GM23338 (cell line): ENCODE data around the gene DNAJB12. TPM values are rescaled to one million over a fixed set of nuclear protein-coding genes. Genes with fewer than 3 reads are reported as not detected.
A peak's percentile ranks its signal among the peaks of the same experiment; 100 is the strongest.

Experiments used
- ATAC-seq: fragments of 200-7000 bp; cut with Tn5 transposase; 3 replicates; pipeline ENCODE4 v1.9.1; 2020
- DNase-seq: peaks from one replicate; pipeline ENCODE4 v3.0.0-alpha.2; 2015; ENCODE audit warnings: low spot score
- H2AFZ ChIP-seq: fragments of 200-600 bp; sonication (generic); 2 replicates; pipeline ENCODE4 v1.8.0; 2016; ENCODE audit warnings: antibody characterized with exemption, mild to moderate bottlenecking, moderate library complexity
- H3F3A ChIP-seq: fragments of 200-600 bp; sonication (generic); replicated peaks from 2 replicates; pipeline ENCODE4 v1.8.0; 2017; ENCODE audit warnings: antibody characterized with exemption, mixed run types, low read depth
- H3K27ac ChIP-seq: fragments of 200-600 bp; sonication (generic); 2 replicates; pipeline ENCODE4 v1.6.1; 2016; ENCODE audit warnings: low read depth
- H3K27me3 ChIP-seq: fragments of 200-600 bp; sonication (generic); 2 replicates; pipeline ENCODE4 v1.8.0; 2016; ENCODE audit warnings: mild to moderate bottlenecking, mixed run types, moderate library complexity; ENCODE audit not compliant: insufficient read depth
- H3K36me3 ChIP-seq: fragments of 200-600 bp; sonication (generic); 2 replicates; pipeline ENCODE4 v1.8.0; 2016; ENCODE audit warnings: mild to moderate bottlenecking; ENCODE audit not compliant: insufficient read depth
- H3K4me1 ChIP-seq: fragments of 200-600 bp; sonication (generic); 2 replicates; pipeline ENCODE4 v1.8.0; 2016; ENCODE audit warnings: mild to moderate bottlenecking, moderate library complexity; ENCODE audit not compliant: insufficient read depth
- H3K4me2 ChIP-seq: fragments of 200-600 bp; sonication (generic); 2 replicates; pipeline ENCODE4 v1.7.1; 2017; ENCODE audit warnings: mixed run types
- H3K4me3 ChIP-seq: fragments of 200-600 bp; sonication (generic); 2 replicates; pipeline ENCODE4 v1.6.1; 2016; ENCODE audit warnings: mixed run types
- H3K79me2 ChIP-seq: fragments of 200-600 bp; sonication (generic); replicated peaks from 2 replicates; pipeline ENCODE4 v1.8.0; 2017; ENCODE audit warnings: mild to moderate bottlenecking; ENCODE audit not compliant: insufficient read depth
- H3K9me2 ChIP-seq: fragments of 200-600 bp; sonication (generic); 2 replicates; pipeline ENCODE4 v1.8.0; 2017; ENCODE audit not compliant: insufficient read depth
- H4K20me1 ChIP-seq: fragments of 200-600 bp; sonication (generic); replicated peaks from 2 replicates; pipeline ENCODE4 v1.8.0; 2017; ENCODE audit warnings: mild to moderate bottlenecking; ENCODE audit not compliant: insufficient read depth
- H3K27ac Mint-ChIP-seq: 2 replicates; pipeline ENCODE4 v1.8.0; 2020; ENCODE audit warnings: inconsistent platforms, mild to moderate bottlenecking, moderate library complexity, mixed read lengths
- H3K27me3 Mint-ChIP-seq: 3 replicates; pipeline ENCODE4 v1.8.0; 2022; ENCODE audit warnings: low read depth, mild to moderate bottlenecking, moderate library complexity, mixed read lengths, inconsistent platforms; ENCODE audit not compliant: insufficient read depth, poor library complexity
- H3K36me3 Mint-ChIP-seq: 3 replicates; pipeline ENCODE4 v1.8.0; 2021; ENCODE audit warnings: low read depth, mild to moderate bottlenecking, inconsistent platforms, moderate library complexity, mixed read lengths
- H3K4me1 Mint-ChIP-seq: 3 replicates; pipeline ENCODE4 v1.8.0; 2020; ENCODE audit warnings: mild to moderate bottlenecking, inconsistent platforms, mixed read lengths
- H3K4me3 Mint-ChIP-seq: 3 replicates; pipeline ENCODE4 v1.8.0; 2021; ENCODE audit warnings: moderate library complexity, mild to moderate bottlenecking, inconsistent platforms, mixed read lengths
- H3K9me3 Mint-ChIP-seq: 3 replicates; pipeline ENCODE4 v1.8.0; 2020; ENCODE audit warnings: moderate library complexity, mild to moderate bottlenecking, inconsistent platforms, mixed read lengths
- CREB1 ChIP-seq: fragments of 250-450 bp; sonication (Bioruptor Pico); IDR thresholded peaks from 2 replicates; pipeline ENCODE4 v1.5.0; 2020; ENCODE audit warnings: low read depth, mild to moderate bottlenecking, moderate library complexity
- EZH2 ChIP-seq: fragments of 200-600 bp; sonication (generic); IDR thresholded peaks from one replicate; pipeline ENCODE4 v1.8.0; 2017; ENCODE audit warnings: antibody characterized with exemption, mild to moderate bottlenecking, low read depth; ENCODE audit not compliant: unreplicated experiment
- EZH2phosphoT487 ChIP-seq: fragments of 200-600 bp; sonication (generic); IDR thresholded peaks from one replicate; pipeline ENCODE4 v1.8.1; 2018; ENCODE audit warnings: antibody characterized with exemption; ENCODE audit not compliant: unreplicated experiment
- JUNB ChIP-seq: IDR thresholded peaks from one replicate; pipeline ENCODE4 v1.6.1; 2016; ENCODE audit warnings: antibody characterized with exemption; ENCODE audit not compliant: unreplicated experiment
- NANOG ChIP-seq: IDR thresholded peaks from 2 replicates; pipeline ENCODE4 v1.6.1; 2016; ENCODE audit warnings: antibody characterized with exemption, borderline replicate concordance
- POLR2AphosphoS5 ChIP-seq: IDR thresholded peaks from 2 replicates; pipeline ENCODE4 v1.6.1; 2016; ENCODE audit warnings: antibody characterized with exemption, low read depth
- ZNF331 ChIP-seq: fragments of 250-450 bp; sonication (Bioruptor Pico); IDR thresholded peaks from 2 replicates; pipeline ENCODE4 v1.5.0; 2020; ENCODE audit warnings: low read depth, mild to moderate bottlenecking, moderate library complexity
- polyA plus RNA-seq: library from polyadenylated mRNA; unstranded; fragments of >200 nt; fragmentation: Nextera tagmentation; extraction: Ambion mirVana; gene quantifications from 2 replicates; pipeline ENCODE4 v1.2.1, GENCODE V29; 2016
- total RNA-seq: library from RNA; depleted of rRNA; stranded (reverse); fragments of >200 nt; shearing (Covaris generic); gene quantifications from 2 replicates; pipeline ENCODE4 v1.2.3, GENCODE V29; 2014
- TF ChIP-seq, protein P1 (sequence below): fragments of 250-450 bp; sonication (Bioruptor Pico); IDR thresholded peaks from 2 replicates; pipeline ENCODE4 v1.5.0; 2020; ENCODE audit warnings: mild to moderate bottlenecking, moderate library complexity
- TF ChIP-seq, protein P2 (sequence below): IDR thresholded peaks from one replicate; pipeline ENCODE4 v1.6.1; 2018; ENCODE audit warnings: antibody characterized with exemption; ENCODE audit not compliant: unreplicated experiment
- TF ChIP-seq, protein P3 (sequence below), 2 experiments: fragments of 200-600 bp in 1 of 2; sonication (generic) in 1 of 2; conservative IDR thresholded peaks; 2 replicates each; pipeline versions ENCODE4 v1.5.1 to v1.6.1; 2016 to 2017; ENCODE audit warnings: antibody characterized with exemption in 2 of 2, low read depth in 2 of 2, mild to moderate bottlenecking in 2 of 2, moderate library complexity in 1 of 2

The DNAJB12 gene
- total and polyA plus RNA-seq, 2 experiments from 2014 or later = 12.8 to 16.0 TPM

- Mint-ChIP-seq H3K4me1 (peaks cover 48% of the 10 kb centered on the region), H3K4me3 (peak overlapping the region; percentile 29; the same call in 2 of the 3 replicates), H3K9me3 (no peaks in the 10 kb centered on the region; the same call in 2 of the 3 replicates), H3K27ac (peak overlapping the region; percentile 65; the same call in 1 of the 2 replicates), H3K36me3 (peaks cover 30% of the 10 kb centered on the region; the same call in 2 of the 3 replicates), H3K27me3 (peaks cover 25% of the 10 kb centered on the region)
- H3K9me2 ChIP-seq = no peaks in the 10 kb centered on the region
- 0 out of 2 replicates have a peak overlapping the region, but pooled peaks have one; percentile 28 for H3K4me3 ChIP-seq
- H3K4me1 ChIP-seq = peaks cover 16% of the 10 kb centered on the region; the same call in 1 of the 2 replicates
- 0 out of 2 replicates have a peak, but pooled peaks cover 3% of the 10 kb centered on the region for H4K20me1 ChIP-seq
- H2AFZ ChIP-seq = no peak overlapping the region
- peaks cover 4% of the 10 kb centered on the region; the same call in 1 of the 2 replicates for H3K36me3 ChIP-seq
- no peak for DNase-seq
- ATAC-seq = peak; percentile 1
- H3K79me2 ChIP-seq = no peaks in the 10 kb centered on the region
- H3K27me3 ChIP-seq = no peaks in the 10 kb centered on the region
- TF ChIP-seq JUNB (no peak), NANOG (no peak), POLR2AphosphoS5 (no peak), CREB1 (CRISPR knock-in tag) (no peak), EZH2phosphoT487 (no peak), EZH2 (no peak), ZNF331 (CRISPR knock-in tag) (no peak)
- TF ChIP-seq, protein P1, sequence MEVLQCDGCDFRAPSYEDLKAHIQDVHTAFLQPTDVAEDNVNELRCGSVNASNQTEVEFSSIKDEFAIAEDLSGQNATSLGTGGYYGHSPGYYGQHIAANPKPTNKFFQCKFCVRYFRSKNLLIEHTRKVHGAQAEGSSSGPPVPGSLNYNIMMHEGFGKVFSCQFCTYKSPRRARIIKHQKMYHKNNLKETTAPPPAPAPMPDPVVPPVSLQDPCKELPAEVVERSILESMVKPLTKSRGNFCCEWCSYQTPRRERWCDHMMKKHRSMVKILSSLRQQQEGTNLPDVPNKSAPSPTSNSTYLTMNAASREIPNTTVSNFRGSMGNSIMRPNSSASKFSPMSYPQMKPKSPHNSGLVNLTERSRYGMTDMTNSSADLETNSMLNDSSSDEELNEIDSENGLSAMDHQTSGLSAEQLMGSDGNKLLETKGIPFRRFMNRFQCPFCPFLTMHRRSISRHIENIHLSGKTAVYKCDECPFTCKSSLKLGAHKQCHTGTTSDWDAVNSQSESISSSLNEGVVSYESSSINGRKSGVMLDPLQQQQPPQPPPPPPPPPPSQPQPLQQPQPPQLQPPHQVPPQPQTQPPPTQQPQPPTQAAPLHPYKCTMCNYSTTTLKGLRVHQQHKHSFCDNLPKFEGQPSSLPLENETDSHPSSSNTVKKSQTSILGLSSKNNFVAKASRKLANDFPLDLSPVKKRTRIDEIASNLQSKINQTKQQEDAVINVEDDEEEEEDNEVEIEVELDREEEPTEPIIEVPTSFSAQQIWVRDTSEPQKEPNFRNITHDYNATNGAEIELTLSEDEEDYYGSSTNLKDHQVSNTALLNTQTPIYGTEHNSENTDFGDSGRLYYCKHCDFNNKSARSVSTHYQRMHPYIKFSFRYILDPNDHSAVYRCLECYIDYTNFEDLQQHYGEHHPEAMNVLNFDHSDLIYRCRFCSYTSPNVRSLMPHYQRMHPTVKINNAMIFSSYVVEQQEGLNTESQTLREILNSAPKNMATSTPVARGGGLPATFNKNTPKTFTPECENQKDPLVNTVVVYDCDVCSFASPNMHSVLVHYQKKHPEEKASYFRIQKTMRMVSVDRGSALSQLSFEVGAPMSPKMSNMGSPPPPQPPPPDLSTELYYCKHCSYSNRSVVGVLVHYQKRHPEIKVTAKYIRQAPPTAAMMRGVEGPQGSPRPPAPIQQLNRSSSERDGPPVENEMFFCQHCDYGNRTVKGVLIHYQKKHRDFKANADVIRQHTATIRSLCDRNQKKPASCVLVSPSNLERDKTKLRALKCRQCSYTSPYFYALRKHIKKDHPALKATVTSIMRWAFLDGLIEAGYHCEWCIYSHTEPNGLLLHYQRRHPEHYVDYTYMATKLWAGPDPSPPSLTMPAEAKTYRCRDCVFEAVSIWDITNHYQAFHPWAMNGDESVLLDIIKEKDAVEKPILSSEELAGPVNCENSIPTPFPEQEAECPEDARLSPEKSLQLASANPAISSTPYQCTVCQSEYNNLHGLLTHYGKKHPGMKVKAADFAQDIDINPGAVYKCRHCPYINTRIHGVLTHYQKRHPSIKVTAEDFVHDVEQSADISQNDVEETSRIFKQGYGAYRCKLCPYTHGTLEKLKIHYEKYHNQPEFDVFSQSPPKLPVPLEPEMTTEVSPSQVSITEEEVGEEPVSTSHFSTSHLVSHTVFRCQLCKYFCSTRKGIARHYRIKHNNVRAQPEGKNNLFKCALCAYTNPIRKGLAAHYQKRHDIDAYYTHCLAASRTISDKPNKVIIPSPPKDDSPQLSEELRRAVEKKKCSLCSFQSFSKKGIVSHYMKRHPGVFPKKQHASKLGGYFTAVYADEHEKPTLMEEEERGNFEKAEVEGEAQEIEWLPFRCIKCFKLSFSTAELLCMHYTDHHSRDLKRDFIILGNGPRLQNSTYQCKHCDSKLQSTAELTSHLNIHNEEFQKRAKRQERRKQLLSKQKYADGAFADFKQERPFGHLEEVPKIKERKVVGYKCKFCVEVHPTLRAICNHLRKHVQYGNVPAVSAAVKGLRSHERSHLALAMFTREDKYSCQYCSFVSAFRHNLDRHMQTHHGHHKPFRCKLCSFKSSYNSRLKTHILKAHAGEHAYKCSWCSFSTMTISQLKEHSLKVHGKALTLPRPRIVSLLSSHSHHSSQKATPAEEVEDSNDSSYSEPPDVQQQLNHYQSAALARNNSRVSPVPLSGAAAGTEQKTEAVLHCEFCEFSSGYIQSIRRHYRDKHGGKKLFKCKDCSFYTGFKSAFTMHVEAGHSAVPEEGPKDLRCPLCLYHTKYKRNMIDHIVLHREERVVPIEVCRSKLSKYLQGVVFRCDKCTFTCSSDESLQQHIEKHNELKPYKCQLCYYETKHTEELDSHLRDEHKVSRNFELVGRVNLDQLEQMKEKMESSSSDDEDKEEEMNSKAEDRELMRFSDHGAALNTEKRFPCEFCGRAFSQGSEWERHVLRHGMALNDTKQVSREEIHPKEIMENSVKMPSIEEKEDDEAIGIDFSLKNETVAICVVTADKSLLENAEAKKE (CRISPR knock-in tag) = no peak
- TF ChIP-seq, protein P2, sequence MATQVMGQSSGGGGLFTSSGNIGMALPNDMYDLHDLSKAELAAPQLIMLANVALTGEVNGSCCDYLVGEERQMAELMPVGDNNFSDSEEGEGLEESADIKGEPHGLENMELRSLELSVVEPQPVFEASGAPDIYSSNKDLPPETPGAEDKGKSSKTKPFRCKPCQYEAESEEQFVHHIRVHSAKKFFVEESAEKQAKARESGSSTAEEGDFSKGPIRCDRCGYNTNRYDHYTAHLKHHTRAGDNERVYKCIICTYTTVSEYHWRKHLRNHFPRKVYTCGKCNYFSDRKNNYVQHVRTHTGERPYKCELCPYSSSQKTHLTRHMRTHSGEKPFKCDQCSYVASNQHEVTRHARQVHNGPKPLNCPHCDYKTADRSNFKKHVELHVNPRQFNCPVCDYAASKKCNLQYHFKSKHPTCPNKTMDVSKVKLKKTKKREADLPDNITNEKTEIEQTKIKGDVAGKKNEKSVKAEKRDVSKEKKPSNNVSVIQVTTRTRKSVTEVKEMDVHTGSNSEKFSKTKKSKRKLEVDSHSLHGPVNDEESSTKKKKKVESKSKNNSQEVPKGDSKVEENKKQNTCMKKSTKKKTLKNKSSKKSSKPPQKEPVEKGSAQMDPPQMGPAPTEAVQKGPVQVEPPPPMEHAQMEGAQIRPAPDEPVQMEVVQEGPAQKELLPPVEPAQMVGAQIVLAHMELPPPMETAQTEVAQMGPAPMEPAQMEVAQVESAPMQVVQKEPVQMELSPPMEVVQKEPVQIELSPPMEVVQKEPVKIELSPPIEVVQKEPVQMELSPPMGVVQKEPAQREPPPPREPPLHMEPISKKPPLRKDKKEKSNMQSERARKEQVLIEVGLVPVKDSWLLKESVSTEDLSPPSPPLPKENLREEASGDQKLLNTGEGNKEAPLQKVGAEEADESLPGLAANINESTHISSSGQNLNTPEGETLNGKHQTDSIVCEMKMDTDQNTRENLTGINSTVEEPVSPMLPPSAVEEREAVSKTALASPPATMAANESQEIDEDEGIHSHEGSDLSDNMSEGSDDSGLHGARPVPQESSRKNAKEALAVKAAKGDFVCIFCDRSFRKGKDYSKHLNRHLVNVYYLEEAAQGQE = no peak
- TF ChIP-seq, protein P3, sequence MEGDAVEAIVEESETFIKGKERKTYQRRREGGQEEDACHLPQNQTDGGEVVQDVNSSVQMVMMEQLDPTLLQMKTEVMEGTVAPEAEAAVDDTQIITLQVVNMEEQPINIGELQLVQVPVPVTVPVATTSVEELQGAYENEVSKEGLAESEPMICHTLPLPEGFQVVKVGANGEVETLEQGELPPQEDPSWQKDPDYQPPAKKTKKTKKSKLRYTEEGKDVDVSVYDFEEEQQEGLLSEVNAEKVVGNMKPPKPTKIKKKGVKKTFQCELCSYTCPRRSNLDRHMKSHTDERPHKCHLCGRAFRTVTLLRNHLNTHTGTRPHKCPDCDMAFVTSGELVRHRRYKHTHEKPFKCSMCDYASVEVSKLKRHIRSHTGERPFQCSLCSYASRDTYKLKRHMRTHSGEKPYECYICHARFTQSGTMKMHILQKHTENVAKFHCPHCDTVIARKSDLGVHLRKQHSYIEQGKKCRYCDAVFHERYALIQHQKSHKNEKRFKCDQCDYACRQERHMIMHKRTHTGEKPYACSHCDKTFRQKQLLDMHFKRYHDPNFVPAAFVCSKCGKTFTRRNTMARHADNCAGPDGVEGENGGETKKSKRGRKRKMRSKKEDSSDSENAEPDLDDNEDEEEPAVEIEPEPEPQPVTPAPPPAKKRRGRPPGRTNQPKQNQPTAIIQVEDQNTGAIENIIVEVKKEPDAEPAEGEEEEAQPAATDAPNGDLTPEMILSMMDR (conservative IDR thresholded peaks at IDR 0.05; ENCODE audit: low read depth in 2 of 2) = no peak
- H3K4me2 ChIP-seq = peak overlapping the region; percentile 64; the same call in 1 of the 2 replicates
- peaks cover 16% of the 10 kb centered on the region for H3F3A ChIP-seq
- H3K27ac ChIP-seq = peak overlapping the region; percentile 87
Measured at GRCh38 chr10:72332423-72333111, 22.2 kb downstream of the DNAJB12 start.
